Stimulated activated naive CD4-positive, alpha-beta T cell (primary cell): ENCODE measurements around the gene BUB3.

Experiments used
- DNase-seq, 6 experiments: peaks; one replicate each; lab custom pipeline; 2025; lab: John Stamatoyannopoulos, UW

BUB3 gene

DNA sequence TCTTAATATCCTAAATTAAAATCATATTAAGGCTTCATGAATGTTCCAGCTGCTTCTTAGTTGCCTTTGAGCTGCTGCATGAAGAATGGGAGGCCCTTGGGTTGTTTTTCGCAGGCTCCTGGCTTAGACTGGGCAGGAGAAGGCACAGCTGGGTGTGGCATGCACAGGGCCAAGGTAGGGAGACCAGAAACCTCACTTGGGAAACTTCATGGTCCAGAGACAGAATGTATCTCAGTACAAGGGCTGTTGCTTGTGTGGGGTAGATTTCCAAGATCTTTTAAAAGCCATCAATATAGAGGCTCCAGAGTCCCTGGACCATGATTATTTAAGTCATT, 49.9 kb downstream of the BUB3 start:
- DNase-seq: no peak

DNA sequence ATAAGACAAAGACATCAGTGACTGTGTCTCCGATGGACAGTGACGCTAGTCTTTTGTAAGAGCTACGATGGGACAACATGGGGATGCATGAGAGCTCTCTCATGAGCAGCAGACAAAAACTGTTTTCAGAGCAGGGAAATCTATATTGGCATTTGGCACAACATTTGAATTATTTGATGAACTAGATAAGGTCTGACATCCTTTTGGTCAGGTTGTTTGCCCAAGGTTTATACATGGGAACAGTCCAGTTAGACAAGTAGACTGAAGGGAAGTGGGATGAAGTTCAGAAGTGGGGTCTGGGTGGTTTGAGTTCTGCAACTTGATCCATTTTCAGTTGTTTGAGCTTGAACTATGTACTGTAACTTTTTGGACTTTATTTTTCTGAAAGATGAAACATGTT, 50.8 kb downstream of the BUB3 start:
- DNase-seq: no peak

DNA sequence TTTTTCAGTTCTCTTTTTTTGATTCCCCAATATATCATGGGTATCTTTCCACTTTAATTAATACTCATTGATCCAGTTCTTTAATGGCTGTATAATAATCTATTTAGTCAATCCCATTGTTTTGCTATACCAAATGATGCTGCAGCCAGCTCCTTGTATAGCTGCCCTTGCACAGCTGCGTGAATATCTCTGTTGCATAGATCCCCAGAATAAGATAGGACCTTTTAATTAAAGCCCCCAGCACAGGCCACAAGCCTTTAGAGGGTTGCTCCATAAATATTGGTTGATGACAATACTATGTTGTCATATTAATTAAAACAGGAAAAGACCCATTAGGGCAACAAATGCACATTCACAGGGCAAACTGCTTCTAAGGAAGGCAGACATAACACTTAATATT, 57.9 kb downstream of the BUB3 start:
- DNase-seq: no peak

DNA sequence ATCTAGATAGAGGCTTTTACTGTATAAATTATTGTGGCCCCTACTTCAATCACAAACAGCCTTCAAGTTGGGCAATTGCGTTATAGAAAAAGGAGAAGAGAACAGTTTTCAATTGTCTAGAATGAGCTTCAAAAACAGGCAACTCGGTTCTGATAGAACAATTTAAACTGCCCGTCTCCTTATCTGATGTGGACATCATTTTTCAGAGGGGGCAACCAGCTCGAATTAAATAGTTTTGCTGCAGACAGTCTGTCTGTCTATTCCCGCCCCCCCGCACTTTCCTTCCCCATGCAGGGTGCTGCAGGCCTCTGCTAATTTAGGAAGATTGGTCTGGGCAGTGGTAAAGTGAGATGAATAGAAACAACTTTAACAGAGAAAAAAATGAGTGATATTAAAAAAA, 58.4 kb downstream of the BUB3 start:
- no peak for DNase-seq

DNA sequence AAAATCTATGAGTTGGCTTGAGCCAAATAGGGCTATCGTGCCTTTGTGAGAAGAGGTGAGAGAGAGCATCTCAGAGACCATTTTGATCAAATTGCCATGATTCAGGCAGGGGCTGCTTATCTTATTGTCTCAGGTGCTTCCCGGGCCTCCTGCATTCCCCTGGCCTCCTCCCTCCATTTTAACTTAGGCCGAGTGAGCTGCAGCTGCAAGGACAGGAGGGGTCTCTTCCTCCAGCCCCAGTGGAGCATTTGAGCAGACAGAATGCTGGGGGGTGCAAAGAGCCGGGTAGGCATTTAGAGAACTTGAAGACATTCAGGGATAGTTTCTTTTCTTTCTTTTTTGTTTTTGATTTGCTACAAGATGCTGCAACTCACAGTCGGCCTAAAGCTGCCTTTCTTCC, 59.0 kb downstream of the BUB3 start:
- no peak for DNase-seq
